H7 (cell line): Measurements from ENCODE around the gene SP9. TPM values are rescaled to one million over a fixed set of nuclear protein-coding genes. Genes with fewer than 3 reads are reported as not detected.

ENCODE experiments used
- DNase-seq: peaks from one replicate; pipeline ENCODE4 v3.0.0; 2012
- H3K27me3 ChIP-seq: 2 replicates; pipeline ENCODE4 v1.6.0; 2011; ENCODE audit warnings: mild to moderate bottlenecking, low read length; ENCODE audit not compliant: control insufficient read depth, insufficient read depth
- H3K36me3 ChIP-seq: replicated peaks from 2 replicates; pipeline ENCODE4 v1.5.1; 2011; ENCODE audit warnings: low read length; ENCODE audit not compliant: control insufficient read depth, insufficient read depth
- H3K4me3 ChIP-seq: 2 replicates; pipeline ENCODE4 v1.5.1; 2011; ENCODE audit warnings: low read depth, mild to moderate bottlenecking, control low read depth, low read length, moderate library complexity; ENCODE audit not compliant: insufficient read depth
- total RNA-seq: library from RNA; depleted of rRNA; stranded (reverse); fragments of >200 nt; shearing (Covaris generic); gene quantifications from 2 replicates; pipeline ENCODE4 v1.2.3, GENCODE V29; 2014; rRNA removed

SP9 gene
- 0.10 and 0.15 TPM in 2 replicates for total RNA-seq

GRCh38 chr2:174334781-174335251 is at the start of gene SP9:
Gene SP9, plus strand, starts transcription at chr2:174334954. Its CDS starts 139 bp downstream, at chr2:174335093.
- peak within 1 kb of the TSS; percentile 45 for H3K4me3 ChIP-seq
- peak; percentile 98 for DNase-seq
- H3K27me3 ChIP-seq = peaks cover 97% of the 10 kb centered on the region
- H3K36me3 ChIP-seq = no peaks in the 10 kb centered on the region

- H3K27me3 ChIP-seq = no peaks in the 10 kb centered on the region
- no peak overlapping the region for H3K4me3 ChIP-seq
- no peaks in the 10 kb centered on the region for H3K36me3 ChIP-seq
- no peak for DNase-seq
These were observed 48.6 kb upstream of the SP9 start for GRCh38 chr2:174286172-174286571.

GRCh38 chr2:174292908-174293307 is 41.8 kb upstream of the SP9 start:
- no peak for DNase-seq
- Histone ChIP-seq H3K36me3 (no peaks in the 10 kb centered on the region), H3K4me3 (no peak overlapping the region), H3K27me3 (no peaks in the 10 kb centered on the region)

GRCh38 chr2:174300114-174300513 is 34.6 kb upstream of the SP9 start:
- no peak for DNase-seq
- H3K4me3 ChIP-seq = no peak overlapping the region
- no peaks in the 10 kb centered on the region for H3K36me3 ChIP-seq
- no peaks in the 10 kb centered on the region for H3K27me3 ChIP-seq

- peak; percentile 22 for DNase-seq
- no peaks in the 10 kb centered on the region for H3K36me3 ChIP-seq
- H3K27me3 ChIP-seq = no peaks in the 10 kb centered on the region
- H3K4me3 ChIP-seq = no peak overlapping the region
These were observed 22.0 kb upstream of the SP9 start for GRCh38 chr2:174312581-174313234.

- Histone ChIP-seq H3K36me3 (no peaks in the 10 kb centered on the region), H3K4me3 (no peak overlapping the region), H3K27me3 (peaks cover 28% of the 10 kb centered on the region)
- no peak for DNase-seq
These were observed 12.6 kb upstream of the SP9 start for GRCh38 chr2:174322149-174322548.

- no peak overlapping the region for H3K4me3 ChIP-seq
- no peaks in the 10 kb centered on the region for H3K36me3 ChIP-seq
- peaks cover 34% of the 10 kb centered on the region for H3K27me3 ChIP-seq
- DNase-seq = no peak
These were observed 12.0 kb upstream of the SP9 start for GRCh38 chr2:174322746-174323145.

GRCh38 chr2:174324530-174324929 is 10.2 kb upstream of the SP9 start:
- Histone ChIP-seq H3K27me3 (peaks cover 52% of the 10 kb centered on the region), H3K4me3 (no peak overlapping the region), H3K36me3 (no peaks in the 10 kb centered on the region)
- DNase-seq = no peak

- Histone ChIP-seq H3K27me3 (peaks cover 63% of the 10 kb centered on the region), H3K36me3 (no peaks in the 10 kb centered on the region), H3K4me3 (peak overlapping the region; percentile 57)
- DNase-seq = peak; percentile 68
These were observed 9.2 kb upstream of the SP9 start for GRCh38 chr2:174325373-174326160.

- Histone ChIP-seq H3K4me3 (peak overlapping the region; percentile 57), H3K27me3 (peaks cover 71% of the 10 kb centered on the region), H3K36me3 (no peaks in the 10 kb centered on the region)
- DNase-seq = peak; percentile 81
These were observed 8.4 kb upstream of the SP9 start for GRCh38 chr2:174326161-174327020.

GRCh38 chr2:174327021-174327840 is 7.5 kb upstream of the SP9 start:
- peaks cover 79% of the 10 kb centered on the region for H3K27me3 ChIP-seq
- H3K36me3 ChIP-seq = no peaks in the 10 kb centered on the region
- H3K4me3 ChIP-seq = peak overlapping the region; percentile 57
- DNase-seq = peak; percentile 70

- H3K36me3 ChIP-seq = no peaks in the 10 kb centered on the region
- peaks cover 82% of the 10 kb centered on the region for H3K27me3 ChIP-seq
- peak overlapping the region; percentile 34; the same call in 1 of the 2 replicates for H3K4me3 ChIP-seq
- DNase-seq = no peak
These were observed 7.0 kb upstream of the SP9 start for GRCh38 chr2:174327841-174328113.

GRCh38 chr2:174328114-174328960 is 6.4 kb upstream of the SP9 start:
- Histone ChIP-seq H3K4me3 (peak overlapping the region; percentile 34), H3K36me3 (no peaks in the 10 kb centered on the region), H3K27me3 (peaks cover 87% of the 10 kb centered on the region)
- DNase-seq = peak; percentile 83
